Liver (tissue), 9 donors: Measurements from ENCODE around the gene ANGEL2. TPM values are rescaled to one million over a fixed set of nuclear protein-coding genes. Genes with fewer than 3 reads are reported as not detected.

Experiments used
- DNase-seq: peaks from one replicate; pipeline ENCODE4 v3.0.0-alpha.2; 2017; ENCODE audit warnings: low spot score
- H3K27ac ChIP-seq, 2 donors: one replicate each; pipeline ENCODE4 v1.7.0; 2013; ENCODE audit warnings: inconsistent platforms in 2 of 2, low read length in 2 of 2, control low read depth in 1 of 2, low read depth in 1 of 2, mild to moderate bottlenecking in 1 of 2
- H3K27me3 ChIP-seq, 4 donors: one replicate each; pipeline versions ENCODE4 v1.6.1 to v1.7.0; 2013; ENCODE audit warnings: low read length in 3 of 4, inconsistent platforms in 1 of 4, mild to moderate bottlenecking in 1 of 4, moderate library complexity in 1 of 4; ENCODE audit not compliant: control insufficient read depth in 4 of 4, insufficient read depth in 4 of 4
- H3K36me3 ChIP-seq, 4 donors: one replicate each; pipeline versions ENCODE4 v1.6.1 to v1.7.0; 2013; ENCODE audit warnings: low read length in 3 of 4, mild to moderate bottlenecking in 3 of 4, low read depth in 1 of 4, moderate library complexity in 1 of 4; ENCODE audit not compliant: control insufficient read depth in 4 of 4, insufficient read depth in 3 of 4
- H3K4me1 ChIP-seq, 4 donors: one replicate each; pipeline versions ENCODE4 v1.6.1 to v1.7.0; 2013; ENCODE audit warnings: low read length in 3 of 4, mild to moderate bottlenecking in 3 of 4, moderate library complexity in 1 of 4; ENCODE audit not compliant: control insufficient read depth in 4 of 4, insufficient read depth in 4 of 4
- H3K4me3 ChIP-seq, 3 donors: one replicate each; pipeline versions ENCODE4 v1.6.1 to v1.7.0; 2013; ENCODE audit warnings: low read length in 3 of 3, control low read depth in 1 of 3, low read depth in 1 of 3, mild to moderate bottlenecking in 1 of 3
- H3K9ac ChIP-seq, 2 donors: one replicate each; pipeline ENCODE4 v1.7.0; 2013; ENCODE audit warnings: low read length in 2 of 2, mild to moderate bottlenecking in 2 of 2, moderate library complexity in 2 of 2, control low read depth in 1 of 2, low read depth in 1 of 2
- H3K9me3 ChIP-seq, 4 donors: one replicate each; pipeline versions ENCODE4 v1.6.1 to v1.7.0; 2013; ENCODE audit warnings: low read length in 3 of 4; ENCODE audit not compliant: control insufficient read depth in 4 of 4
- CTCF ChIP-seq: fragments of 150-350 bp; IDR thresholded peaks from 2 replicates; pipeline ENCODE4 v1.5.1; 2017; ENCODE audit warnings: improper control_type of control experiment, low read depth, low read length; ENCODE audit not compliant: missing input control
- EGR1 ChIP-seq, 2 donors: IDR thresholded peaks; 2 replicates each; pipeline ENCODE4 v1.6.1; 2016 to 2018; ENCODE audit warnings: antibody characterized with exemption in 2 of 2, low read depth in 2 of 2
- FOXA1 ChIP-seq: IDR thresholded peaks from 2 replicates; pipeline ENCODE4 v1.6.1; 2016; ENCODE audit warnings: antibody characterized with exemption
- FOXA2 ChIP-seq: IDR thresholded peaks from 2 replicates; pipeline ENCODE4 v1.6.1; 2016; ENCODE audit warnings: antibody characterized with exemption
- GABPA ChIP-seq, 2 donors: IDR thresholded peaks in 1 of 2; conservative IDR thresholded peaks in 1 of 2; 2 replicates each; pipeline ENCODE4 v1.6.1; 2016; ENCODE audit warnings: antibody characterized with exemption in 2 of 2, mild to moderate bottlenecking in 1 of 2, moderate library complexity in 1 of 2
- HNF4A ChIP-seq, 2 donors: conservative IDR thresholded peaks; 2 replicates each; pipeline ENCODE4 v1.6.1; 2016; ENCODE audit warnings: antibody characterized with exemption in 2 of 2, mild to moderate bottlenecking in 2 of 2
- HNF4G ChIP-seq: IDR thresholded peaks from 2 replicates; pipeline ENCODE4 v1.6.1; 2016; ENCODE audit warnings: antibody characterized with exemption
- JUND ChIP-seq, 2 donors: IDR thresholded peaks; 2 replicates each; pipeline ENCODE4 v1.6.1; 2016; ENCODE audit warnings: antibody characterized with exemption in 2 of 2
- MAX ChIP-seq: IDR thresholded peaks from 2 replicates; pipeline ENCODE4 v1.6.1; 2016; ENCODE audit warnings: antibody characterized with exemption
- NR2F2 ChIP-seq: IDR thresholded peaks from 2 replicates; pipeline ENCODE4 v1.6.1; 2016; ENCODE audit warnings: antibody characterized with exemption
- RAD21 ChIP-seq, 2 donors: IDR thresholded peaks; 2 replicates each; pipeline ENCODE4 v1.6.1; 2016; ENCODE audit warnings: antibody characterized with exemption in 2 of 2, mild to moderate bottlenecking in 2 of 2
- REST ChIP-seq: IDR thresholded peaks from 2 replicates; pipeline ENCODE4 v1.6.1; 2016; ENCODE audit warnings: antibody characterized with exemption, mild to moderate bottlenecking
- RXRA ChIP-seq, 2 donors: IDR thresholded peaks; 2 replicates each; pipeline ENCODE4 v1.6.1; 2017 to 2018; ENCODE audit warnings: antibody characterized with exemption in 2 of 2, mild to moderate bottlenecking in 1 of 2
- SP1 ChIP-seq: IDR thresholded peaks from 2 replicates; pipeline ENCODE4 v1.6.1; 2018; ENCODE audit warnings: antibody characterized with exemption, mild to moderate bottlenecking
- TAF1 ChIP-seq: conservative IDR thresholded peaks from 2 replicates; pipeline ENCODE4 v1.6.1; 2016; ENCODE audit warnings: antibody characterized with exemption, mild to moderate bottlenecking
- YY1 ChIP-seq: IDR thresholded peaks from 2 replicates; pipeline ENCODE4 v1.6.1; 2016; ENCODE audit warnings: antibody characterized with exemption, mild to moderate bottlenecking
- ZBTB33 ChIP-seq: IDR thresholded peaks from 2 replicates; pipeline ENCODE4 v1.6.1; 2016; ENCODE audit warnings: antibody characterized with exemption
- WGBS: extraction: QIAGEN DNeasy Blood & Tissue Kit; methylation state at CpG from one replicate; pipeline ENCODE4 v1.1.7; 2013; 5-methylcytosine and 5-hydroxymethylcytosine counted together
- polyA plus RNA-seq, 2 donors: library from polyadenylated mRNA; stranded (reverse) in 1 of 2; unstranded in 1 of 2; fragments of 200-250 nt in 1 of 2; fragments of >200 nt in 1 of 2; fragmentation: Nextera tagmentation in 1 of 2; extraction: Ambion mirVana in 1 of 2; gene quantifications; one replicate each; pipeline versions ENCODE4 v1.2.1 to v1.2.3, GENCODE V29; 2013 to 2015
- total RNA-seq, 2 donors: library from RNA; depleted of rRNA; stranded (reverse); fragments of >200 nt; gene quantifications; one replicate each; pipeline ENCODE4 v1.2.3, GENCODE V29; 2014
- TF ChIP-seq, protein P1 (sequence below): IDR thresholded peaks from 2 replicates; pipeline ENCODE4 v1.6.1; 2016; ENCODE audit warnings: antibody characterized with exemption
- donor health status: healthy.
- donor health status: healthy.
- donor health status: healthy.
- donor health status: healthy.
- donor health status: healthy.

The ANGEL2 gene
- total and polyA plus RNA-seq, 4 donors: 8.2 to 31.1 (median 16.4) TPM

- H3K9me3 ChIP-seq: no peaks in the 10 kb centered on the region
- no peak for TF ChIP-seq FOXA2
Measured at GRCh38 chr1:212973899-212974298, 41.8 kb downstream of the ANGEL2 start.

DNA sequence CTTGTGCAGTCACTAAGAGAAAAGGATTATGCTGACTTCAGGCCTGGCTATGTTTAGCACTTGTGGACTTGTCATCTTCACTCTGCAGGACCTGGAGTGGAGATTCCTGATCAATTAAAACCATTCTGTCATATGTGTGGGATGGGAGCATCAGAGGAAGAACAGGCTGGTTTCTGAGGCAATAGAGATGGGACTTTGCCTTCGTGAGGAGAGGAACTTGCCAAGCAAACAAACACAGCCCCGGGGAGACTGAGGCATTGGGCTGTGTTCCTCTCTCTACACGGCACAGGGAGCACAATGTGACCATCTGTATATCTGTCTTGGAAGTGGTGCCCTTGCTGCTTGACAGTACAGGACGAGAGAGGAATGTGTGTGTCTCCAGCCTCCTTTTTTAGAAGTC lies 42.2 kb downstream of the ANGEL2 start:
- H3K36me3 ChIP-seq: no peaks in the 10 kb centered on the region
- H3K4me1 ChIP-seq: no peaks in the 10 kb centered on the region
- no peaks in the 10 kb centered on the region for H3K9me3 ChIP-seq
- H3K27ac ChIP-seq: no peak overlapping the region
- H3K27me3 ChIP-seq: no peaks in the 10 kb centered on the region
- no peak for DNase-seq
- WGBS: 69% methylated on average over 4 of the region's 4 CpGs
- H3K9ac ChIP-seq: no peak overlapping the region
- no peak overlapping the region for H3K4me3 ChIP-seq
- no peak for TF ChIP-seq TAF1
- no peak for TF ChIP-seq RAD21 (IDR thresholded peaks at IDR 0.05)
- no peak for TF ChIP-seq NR2F2
- TF ChIP-seq HNF4G: no peak
- no peak for TF ChIP-seq REST

More at GRCh38 chr1:212973899-212974298, 41.8 kb downstream of the ANGEL2 start:
- no peak for DNase-seq
- Histone ChIP-seq H3K27ac (no peak overlapping the region), H3K36me3 (no peaks in the 10 kb centered on the region), H3K27me3 (no peaks in the 10 kb centered on the region), H3K9ac (no peak overlapping the region), H3K4me1 (no peaks in the 10 kb centered on the region), H3K4me3 (no peak overlapping the region)
- WGBS: 88% methylated on average over 8 of the region's 8 CpGs

DNA sequence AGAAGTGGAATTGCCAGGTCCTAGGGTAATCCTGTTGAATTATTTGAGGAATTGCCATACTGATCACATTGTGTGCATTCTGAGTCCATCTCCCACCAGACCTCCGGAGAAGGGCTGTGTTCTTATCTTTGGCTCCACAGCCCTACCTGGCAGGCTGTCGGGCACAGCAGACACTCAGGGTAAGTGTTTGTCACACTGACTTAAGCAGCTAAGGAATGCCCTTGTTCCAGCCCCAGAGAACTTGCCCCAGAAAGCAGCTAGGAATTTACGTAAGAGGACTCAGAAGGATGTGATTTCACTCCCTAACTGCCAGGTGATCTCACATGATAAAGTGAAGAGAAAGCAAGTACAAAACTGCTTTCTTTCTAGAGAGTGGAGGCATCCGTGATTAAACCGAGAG lies 44.4 kb downstream of the ANGEL2 start:
- no peaks in the 10 kb centered on the region for H3K4me1 ChIP-seq
- no peak for DNase-seq
- no peak for TF ChIP-seq RAD21 (IDR thresholded peaks at IDR 0.05)
- no peak for TF ChIP-seq FOXA1
- TF ChIP-seq GABPA (IDR thresholded peaks at IDR 0.05 in 1 of 2, conservative IDR thresholded peaks at IDR 0.05 in 1 of 2): no peak
- no peak for TF ChIP-seq FOXA2
- no peak for TF ChIP-seq ZBTB33
- TF ChIP-seq HNF4A (conservative IDR thresholded peaks at IDR 0.05): no peak
- TF ChIP-seq REST: no peak
- no peak for TF ChIP-seq MAX
- TF ChIP-seq SP1: no peak
- no peak for TF ChIP-seq EGR1 (IDR thresholded peaks at IDR 0.05; ENCODE audit: low read depth in 2 of 2)
- TF ChIP-seq YY1: no peak
- TF ChIP-seq, protein P1, sequence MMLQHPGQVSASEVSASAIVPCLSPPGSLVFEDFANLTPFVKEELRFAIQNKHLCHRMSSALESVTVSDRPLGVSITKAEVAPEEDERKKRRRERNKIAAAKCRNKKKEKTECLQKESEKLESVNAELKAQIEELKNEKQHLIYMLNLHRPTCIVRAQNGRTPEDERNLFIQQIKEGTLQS: no peak
- TF ChIP-seq TAF1: no peak
- TF ChIP-seq NR2F2: no peak
- no peak for TF ChIP-seq RXRA (IDR thresholded peaks at IDR 0.05)
- no peak for TF ChIP-seq JUND (IDR thresholded peaks at IDR 0.05)
- no peak for TF ChIP-seq CTCF
- TF ChIP-seq HNF4G: no peak

More for the DNA sequence above, 44.4 kb downstream of the ANGEL2 start:
- Histone ChIP-seq H3K36me3 (no peaks in the 10 kb centered on the region), H3K27ac (no peak overlapping the region), H3K4me3 (no peak overlapping the region), H3K9ac (no peak overlapping the region), H3K9me3 (no peaks in the 10 kb centered on the region), H3K27me3 (peaks cover 0 to 8% (median 0%) of the 10 kb centered on the region in 4 donors)
- 88% methylated on average over 5 of the region's 5 CpGs for WGBS
